IPS-20b (cell line): Measurements from ENCODE around the gene ADAMTS6.

Source experiments
- H3K27ac ChIP-seq: one replicate; pipeline ENCODE4 v1.5.1; 2013; ENCODE audit warnings: low read length
- H3K27me3 ChIP-seq: 2 replicates; pipeline ENCODE4 v1.6.1; 2013; ENCODE audit warnings: mild to moderate bottlenecking, low read length, inconsistent platforms; ENCODE audit not compliant: insufficient read depth
- H3K36me3 ChIP-seq: 2 replicates; pipeline ENCODE4 v1.6.1; 2013; ENCODE audit warnings: low read depth, mild to moderate bottlenecking, inconsistent platforms, low read length, moderate library complexity; ENCODE audit not compliant: insufficient read depth
- H3K4me1 ChIP-seq: 2 replicates; pipeline ENCODE4 v1.6.1; 2013; ENCODE audit warnings: mild to moderate bottlenecking, control low read depth, inconsistent platforms, low read length, moderate library complexity; ENCODE audit not compliant: insufficient read depth
- H3K4me3 ChIP-seq: 2 replicates; pipeline ENCODE4 v1.5.1; 2013; ENCODE audit warnings: mild to moderate bottlenecking, low read length, inconsistent platforms
- H3K9ac ChIP-seq: 2 replicates; pipeline ENCODE4 v1.6.1; 2013; ENCODE audit warnings: low read depth, mild to moderate bottlenecking, inconsistent platforms, low read length, moderate library complexity
- H3K9me3 ChIP-seq: 2 replicates; pipeline ENCODE4 v1.6.1; 2013; ENCODE audit warnings: mild to moderate bottlenecking, low read depth, low read length, inconsistent platforms; ENCODE audit not compliant: insufficient read depth

The ADAMTS6 gene

GRCh38 chr5:65163698-65164097 lies 318.0 kb downstream of the ADAMTS6 start:
- no peak overlapping the region for H3K4me3 ChIP-seq
- H3K4me1 ChIP-seq: no peaks in the 10 kb centered on the region
- H3K27ac ChIP-seq: no peak overlapping the region
- no peaks in the 10 kb centered on the region for H3K36me3 ChIP-seq
- no peaks in the 10 kb centered on the region for H3K27me3 ChIP-seq
- H3K9me3 ChIP-seq: peaks cover 6% of the 10 kb centered on the region; the same call in 1 of the 2 replicates
- no peak overlapping the region for H3K9ac ChIP-seq

- Histone ChIP-seq H3K36me3 (no peaks in the 10 kb centered on the region), H3K9me3 (peaks cover 6% of the 10 kb centered on the region; the same call in 1 of the 2 replicates), H3K9ac (no peak overlapping the region), H3K4me1 (no peaks in the 10 kb centered on the region), H3K27ac (no peak overlapping the region), H3K4me3 (no peak overlapping the region), H3K27me3 (no peaks in the 10 kb centered on the region)
Measured at GRCh38 chr5:65161655-65162054, 320.1 kb downstream of the ADAMTS6 start.

- H3K4me3 ChIP-seq: no peak overlapping the region
- H3K9me3 ChIP-seq: no peaks in the 10 kb centered on the region; the same call in 1 of the 2 replicates
- H3K27ac ChIP-seq: no peak overlapping the region
- H3K9ac ChIP-seq: no peak overlapping the region
- H3K4me1 ChIP-seq: no peaks in the 10 kb centered on the region
- no peaks in the 10 kb centered on the region for H3K36me3 ChIP-seq
- H3K27me3 ChIP-seq: no peaks in the 10 kb centered on the region
Measured at GRCh38 chr5:65157906-65158603, 323.7 kb downstream of the ADAMTS6 start.

- H3K27ac ChIP-seq: no peak overlapping the region
- H3K27me3 ChIP-seq: no peaks in the 10 kb centered on the region
- H3K36me3 ChIP-seq: no peaks in the 10 kb centered on the region
- no peaks in the 10 kb centered on the region for H3K4me1 ChIP-seq
- no peak overlapping the region for H3K9ac ChIP-seq
- no peak overlapping the region for H3K4me3 ChIP-seq
- no peaks in the 10 kb centered on the region for H3K9me3 ChIP-seq
Measured at GRCh38 chr5:65156933-65157332, 324.8 kb downstream of the ADAMTS6 start.

GRCh38 chr5:65152131-65152530 lies 329.6 kb downstream of the ADAMTS6 start:
- Histone ChIP-seq H3K9ac (no peak overlapping the region), H3K4me1 (no peaks in the 10 kb centered on the region), H3K4me3 (no peak overlapping the region), H3K27ac (no peak overlapping the region), H3K27me3 (no peaks in the 10 kb centered on the region), H3K9me3 (no peaks in the 10 kb centered on the region), H3K36me3 (no peaks in the 10 kb centered on the region)

GRCh38 chr5:65151614-65152013 lies 330.1 kb downstream of the ADAMTS6 start:
- Histone ChIP-seq H3K4me1 (no peaks in the 10 kb centered on the region), H3K27me3 (no peaks in the 10 kb centered on the region), H3K9me3 (no peaks in the 10 kb centered on the region), H3K36me3 (no peaks in the 10 kb centered on the region), H3K9ac (no peak overlapping the region), H3K27ac (no peak overlapping the region), H3K4me3 (no peak overlapping the region)

- H3K4me3 ChIP-seq: no peak overlapping the region
- no peaks in the 10 kb centered on the region for H3K36me3 ChIP-seq
- H3K27me3 ChIP-seq: no peaks in the 10 kb centered on the region
- no peaks in the 10 kb centered on the region for H3K9me3 ChIP-seq
- no peak overlapping the region for H3K27ac ChIP-seq
- no peak overlapping the region for H3K9ac ChIP-seq
- no peaks in the 10 kb centered on the region for H3K4me1 ChIP-seq
Measured at GRCh38 chr5:65150599-65151304, 331.0 kb downstream of the ADAMTS6 start.

GRCh38 chr5:65149827-65150226 lies 331.9 kb downstream of the ADAMTS6 start:
- H3K27me3 ChIP-seq: no peaks in the 10 kb centered on the region
- H3K4me1 ChIP-seq: no peaks in the 10 kb centered on the region
- no peaks in the 10 kb centered on the region for H3K9me3 ChIP-seq
- no peaks in the 10 kb centered on the region for H3K36me3 ChIP-seq
- no peak overlapping the region for H3K9ac ChIP-seq
- no peak overlapping the region for H3K27ac ChIP-seq
- no peak overlapping the region for H3K4me3 ChIP-seq

GRCh38 chr5:65144136-65144871 lies 337.4 kb downstream of the ADAMTS6 start:
- Histone ChIP-seq H3K27me3 (no peaks in the 10 kb centered on the region), H3K9ac (no peak overlapping the region), H3K4me1 (peaks cover 27% of the 10 kb centered on the region), H3K36me3 (no peaks in the 10 kb centered on the region), H3K27ac (no peak overlapping the region), H3K9me3 (no peaks in the 10 kb centered on the region), H3K4me3 (no peak overlapping the region)

GRCh38 chr5:65142511-65143011 lies 339.2 kb downstream of the ADAMTS6 start:
- Histone ChIP-seq H3K4me3 (peak overlapping the region; percentile 53), H3K9me3 (no peaks in the 10 kb centered on the region)

GRCh38 chr5:65142016-65142415 lies 339.7 kb downstream of the ADAMTS6 start:
- no peak overlapping the region for H3K27ac ChIP-seq
- H3K4me1 ChIP-seq: peaks cover 27% of the 10 kb centered on the region
- no peak overlapping the region for H3K9ac ChIP-seq
- no peaks in the 10 kb centered on the region for H3K27me3 ChIP-seq
- peak overlapping the region; percentile 16; the same call in 1 of the 2 replicates for H3K4me3 ChIP-seq
- no peaks in the 10 kb centered on the region for H3K9me3 ChIP-seq
- no peaks in the 10 kb centered on the region for H3K36me3 ChIP-seq

More at GRCh38 chr5:65142511-65143011, 339.2 kb downstream of the ADAMTS6 start:
- peak overlapping the region; percentile 38; the same call in 1 of the 2 replicates for H3K9ac ChIP-seq
- H3K27ac ChIP-seq: no peak overlapping the region
- H3K4me1 ChIP-seq: peaks cover 27% of the 10 kb centered on the region
- H3K27me3 ChIP-seq: no peaks in the 10 kb centered on the region
- H3K36me3 ChIP-seq: no peaks in the 10 kb centered on the region
